ENCODE results near the gene PGAP1.

DNA sequence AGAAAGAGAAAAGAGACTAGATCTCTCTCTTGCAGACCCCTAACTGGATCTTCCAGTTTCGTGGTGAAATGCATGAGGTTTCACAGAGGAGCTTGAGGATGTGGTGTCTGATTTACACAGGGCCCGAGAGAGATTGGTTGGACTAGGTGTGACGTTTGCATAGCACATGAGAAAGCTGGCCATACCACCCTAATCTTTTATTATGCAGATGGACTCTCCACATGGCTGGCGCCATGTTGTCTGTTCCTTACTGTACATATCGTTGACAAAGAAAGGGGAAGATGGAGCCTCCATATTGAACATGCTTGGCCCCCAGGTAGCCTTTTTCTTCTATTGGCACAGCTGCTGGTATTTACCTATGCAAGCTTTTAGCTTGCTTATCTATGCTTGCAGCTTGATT lies 27.5 kb upstream of the PGAP1 start:
- TF ChIP-seq, protein P1, sequence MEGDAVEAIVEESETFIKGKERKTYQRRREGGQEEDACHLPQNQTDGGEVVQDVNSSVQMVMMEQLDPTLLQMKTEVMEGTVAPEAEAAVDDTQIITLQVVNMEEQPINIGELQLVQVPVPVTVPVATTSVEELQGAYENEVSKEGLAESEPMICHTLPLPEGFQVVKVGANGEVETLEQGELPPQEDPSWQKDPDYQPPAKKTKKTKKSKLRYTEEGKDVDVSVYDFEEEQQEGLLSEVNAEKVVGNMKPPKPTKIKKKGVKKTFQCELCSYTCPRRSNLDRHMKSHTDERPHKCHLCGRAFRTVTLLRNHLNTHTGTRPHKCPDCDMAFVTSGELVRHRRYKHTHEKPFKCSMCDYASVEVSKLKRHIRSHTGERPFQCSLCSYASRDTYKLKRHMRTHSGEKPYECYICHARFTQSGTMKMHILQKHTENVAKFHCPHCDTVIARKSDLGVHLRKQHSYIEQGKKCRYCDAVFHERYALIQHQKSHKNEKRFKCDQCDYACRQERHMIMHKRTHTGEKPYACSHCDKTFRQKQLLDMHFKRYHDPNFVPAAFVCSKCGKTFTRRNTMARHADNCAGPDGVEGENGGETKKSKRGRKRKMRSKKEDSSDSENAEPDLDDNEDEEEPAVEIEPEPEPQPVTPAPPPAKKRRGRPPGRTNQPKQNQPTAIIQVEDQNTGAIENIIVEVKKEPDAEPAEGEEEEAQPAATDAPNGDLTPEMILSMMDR (IDR thresholded peaks at IDR 0.05 in 8 of 11, conservative IDR thresholded peaks at IDR 0.05 in 3 of 11) = no peak
- TF ChIP-seq POLR2A (IDR thresholded peaks at IDR 0.05) = no peak
